ENCODE measurements around the gene LRSAM1.

DNA sequence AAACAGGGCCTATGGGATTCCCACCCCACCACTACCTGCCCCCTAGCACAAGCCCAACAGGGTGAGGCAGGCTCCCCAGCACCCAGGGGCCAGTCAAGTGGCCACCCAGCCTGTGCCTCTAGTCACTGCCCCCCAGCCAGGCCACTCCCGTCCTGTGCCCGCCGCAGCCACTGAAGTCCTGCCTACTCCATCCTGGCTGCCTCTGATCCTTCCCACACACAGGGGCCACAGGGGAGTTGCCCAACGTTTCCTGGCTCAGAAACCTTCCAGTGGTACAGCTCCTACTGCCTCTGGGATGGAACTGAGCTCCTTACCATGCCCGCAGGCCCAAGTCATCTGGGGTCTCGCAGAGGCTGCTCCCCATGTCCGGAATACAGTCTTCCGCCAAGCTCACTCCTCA, 90.6 kb downstream of the LRSAM1 start:
- TF ChIP-seq, protein P1, sequence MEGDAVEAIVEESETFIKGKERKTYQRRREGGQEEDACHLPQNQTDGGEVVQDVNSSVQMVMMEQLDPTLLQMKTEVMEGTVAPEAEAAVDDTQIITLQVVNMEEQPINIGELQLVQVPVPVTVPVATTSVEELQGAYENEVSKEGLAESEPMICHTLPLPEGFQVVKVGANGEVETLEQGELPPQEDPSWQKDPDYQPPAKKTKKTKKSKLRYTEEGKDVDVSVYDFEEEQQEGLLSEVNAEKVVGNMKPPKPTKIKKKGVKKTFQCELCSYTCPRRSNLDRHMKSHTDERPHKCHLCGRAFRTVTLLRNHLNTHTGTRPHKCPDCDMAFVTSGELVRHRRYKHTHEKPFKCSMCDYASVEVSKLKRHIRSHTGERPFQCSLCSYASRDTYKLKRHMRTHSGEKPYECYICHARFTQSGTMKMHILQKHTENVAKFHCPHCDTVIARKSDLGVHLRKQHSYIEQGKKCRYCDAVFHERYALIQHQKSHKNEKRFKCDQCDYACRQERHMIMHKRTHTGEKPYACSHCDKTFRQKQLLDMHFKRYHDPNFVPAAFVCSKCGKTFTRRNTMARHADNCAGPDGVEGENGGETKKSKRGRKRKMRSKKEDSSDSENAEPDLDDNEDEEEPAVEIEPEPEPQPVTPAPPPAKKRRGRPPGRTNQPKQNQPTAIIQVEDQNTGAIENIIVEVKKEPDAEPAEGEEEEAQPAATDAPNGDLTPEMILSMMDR (IDR thresholded peaks at IDR 0.05) = no peak
- TF ChIP-seq POLR2A (IDR thresholded peaks at IDR 0.05) = no peak

All from esophagus squamous epithelium (tissue), 4 donors.